WTC11 (cell line): ENCODE measurements around the gene REC8.

Source experiments
- CTCF ChIP-seq: fragments of 200-600 bp; IDR thresholded peaks from 2 replicates; pipeline ENCODE4 v1.8.0; 2022; ENCODE audit warnings: antibody characterized with exemption
- E2F4 ChIP-seq: sonication (generic); formaldehyde crosslinking; IDR thresholded peaks from 2 replicates; pipeline ENCODE4 v1.8.1; 2022; ENCODE audit warnings: low read depth, mild to moderate bottlenecking, moderate library complexity, missing genetic modification reagents, borderline replicate concordance
- FOXJ3 ChIP-seq: sonication (generic); formaldehyde crosslinking; IDR thresholded peaks from 2 replicates; pipeline ENCODE4 v1.9.0; 2021; ENCODE audit warnings: missing genetic modification reagents, mild to moderate bottlenecking, borderline replicate concordance
- MAX ChIP-seq: sonication (generic); formaldehyde crosslinking; IDR thresholded peaks from 2 replicates; pipeline ENCODE4 v1.8.0; 2022; ENCODE audit warnings: mild to moderate bottlenecking, missing genetic modification reagents
- MLX ChIP-seq: sonication (generic); formaldehyde crosslinking; IDR thresholded peaks from 2 replicates; pipeline ENCODE4 v1.8.1; 2023; ENCODE audit warnings: mild to moderate bottlenecking, missing genetic modification reagents, moderate library complexity
- RELA ChIP-seq: sonication (generic); formaldehyde crosslinking; IDR thresholded peaks from 2 replicates; pipeline ENCODE4 v1.8.1; 2022; ENCODE audit warnings: missing genetic modification reagents, mild to moderate bottlenecking, borderline replicate concordance
- SMAD3 ChIP-seq: sonication (generic); formaldehyde crosslinking; IDR thresholded peaks from 2 replicates; pipeline ENCODE4 v1.8.0; 2022; ENCODE audit warnings: missing genetic modification reagents, mild to moderate bottlenecking, borderline replicate concordance
- ZNF263 ChIP-seq: sonication (generic); formaldehyde crosslinking; IDR thresholded peaks from 2 replicates; pipeline ENCODE4 v1.8.1; 2022; ENCODE audit warnings: low read depth, mild to moderate bottlenecking, moderate library complexity, missing genetic modification reagents

GRCh38 chr14:24130380-24130716 is 41.5 kb upstream of the REC8 start, which contains the start of gene FITM1:
- TF ChIP-seq CTCF: no peak
- TF ChIP-seq MLX: no peak
- no peak for TF ChIP-seq RELA (CRISPR knock-in tag)
- TF ChIP-seq E2F4 (CRISPR knock-in tag): no peak
- no peak for TF ChIP-seq FOXJ3 (CRISPR knock-in tag)
- TF ChIP-seq MAX (CRISPR knock-in tag): no peak
- no peak for TF ChIP-seq SMAD3
- TF ChIP-seq ZNF263 (CRISPR knock-in tag): no peak
